Keratinocyte (primary cell): ENCODE measurements around the gene ADRM1. TPM values are rescaled to one million over a fixed set of nuclear protein-coding genes. Genes with fewer than 3 reads are reported as not detected.

Source experiments
- DNase-seq: peaks from one replicate; pipeline ENCODE4 v3.0.0-alpha.2; 2011; ENCODE audit warnings: low read depth, missing footprints, low spot score
- FAIRE-seq: peaks from 2 replicates; lab custom pipeline; 2011; peaks lifted over from hg19 to GRCh38; lab: Jason Lieb, UNC
- H2AFZ ChIP-seq: 2 replicates; pipeline ENCODE4 v1.6.0; 2012; ENCODE audit warnings: low read length, control low read depth, inconsistent platforms; ENCODE audit not compliant: control insufficient read depth
- H3K27ac ChIP-seq: 2 replicates; pipeline ENCODE4 v1.5.1; 2011; ENCODE audit warnings: low read length; ENCODE audit not compliant: control insufficient read depth, insufficient read depth
- H3K27me3 ChIP-seq: 3 replicates; pipeline ENCODE4 v1.6.0; 2011; ENCODE audit warnings: low read length; ENCODE audit not compliant: control insufficient read depth, insufficient read depth; ENCODE audit errors: extremely low read depth
- H3K36me3 ChIP-seq, 2 experiments: 2 replicates in 1 of 2; 3 replicates in 1 of 2; pipeline ENCODE4 v1.5.1; 2011; ENCODE audit warnings: low read length in 2 of 2, mild to moderate bottlenecking in 1 of 2; ENCODE audit not compliant: control insufficient read depth in 2 of 2, insufficient read depth in 2 of 2; ENCODE audit errors: extremely low read depth in 1 of 2
- H3K4me1 ChIP-seq: 3 replicates; pipeline ENCODE4 v1.5.1; 2011; ENCODE audit warnings: low read length; ENCODE audit not compliant: control insufficient read depth, insufficient read depth; ENCODE audit errors: extremely low read depth
- H3K4me2 ChIP-seq: 3 replicates; pipeline ENCODE4 v1.6.0; 2011; ENCODE audit warnings: low read depth, low read length; ENCODE audit not compliant: control insufficient read depth, insufficient read depth; ENCODE audit errors: extremely low read depth
- H3K4me3 ChIP-seq, 3 experiments: fragments of 200-600 bp in 1 of 3; sonication (generic) in 1 of 3; 2 replicates in 2 of 3; 3 replicates in 1 of 3; pipeline ENCODE4 v1.5.1; 2011 to 2016; ENCODE audit warnings: low read length in 3 of 3, mild to moderate bottlenecking in 3 of 3, control low read depth in 2 of 3, inconsistent platforms in 1 of 3, low read depth in 1 of 3, mixed read lengths in 1 of 3, mixed run types in 1 of 3, moderate library complexity in 1 of 3; ENCODE audit not compliant: control insufficient read depth in 2 of 3, insufficient read depth in 2 of 3; ENCODE audit errors: extremely low read depth in 1 of 3
- H3K79me2 ChIP-seq: 2 replicates; pipeline ENCODE4 v1.6.0; 2012; ENCODE audit warnings: low read length; ENCODE audit not compliant: control insufficient read depth, insufficient read depth
- H3K9ac ChIP-seq: 3 replicates; pipeline ENCODE4 v1.6.0; 2011; ENCODE audit warnings: low read length; ENCODE audit not compliant: control insufficient read depth, insufficient read depth; ENCODE audit errors: extremely low read depth
- H3K9me1 ChIP-seq: 3 replicates; pipeline ENCODE4 v1.6.0; 2011; ENCODE audit warnings: low read length; ENCODE audit not compliant: control insufficient read depth, insufficient read depth; ENCODE audit errors: extremely low read depth
- H3K9me3 ChIP-seq: 2 replicates; pipeline ENCODE4 v1.5.1; 2012; ENCODE audit warnings: low read depth, low read length; ENCODE audit not compliant: control insufficient read depth
- H4K20me1 ChIP-seq: 3 replicates; pipeline ENCODE4 v1.6.0; 2011; ENCODE audit warnings: low read length; ENCODE audit not compliant: control insufficient read depth, insufficient read depth; ENCODE audit errors: extremely low read depth
- CTCF ChIP-seq, 3 experiments: IDR thresholded peaks in 1 of 3; conservative IDR thresholded peaks in 1 of 3; optimal IDR thresholded peaks in 1 of 3; 2 replicates in 2 of 3; 3 replicates in 1 of 3; pipeline versions ENCODE3 to v1.5.1; 2011; ENCODE audit warnings: low read length in 3 of 3, mild to moderate bottlenecking in 3 of 3, moderate library complexity in 2 of 3, control low read depth in 1 of 3, inconsistent platforms in 1 of 3; ENCODE audit not compliant: insufficient read depth in 2 of 3; ENCODE audit errors: extremely low read depth in 1 of 3
- EZH2 ChIP-seq: IDR thresholded peaks from one replicate; pipeline ENCODE4 v1.6.1; 2012; ENCODE audit warnings: inconsistent platforms, mild to moderate bottlenecking, low read length, moderate library complexity
- dilution Hi-C: fragments of 300-500 bp; cut with MboI; formaldehyde crosslinking; loops from one replicate; pipeline ENCODE4 v1.7.0; 2020; ENCODE audit warnings: low sequenced_read_pairs; ENCODE audit not compliant: extremely low pct_ligation_motif_present
- polyA plus RNA-seq, 5 experiments: library from polyadenylated mRNA; depleted of rRNA in 3 of 5; stranded (reverse) in 3 of 5; stranded (forward) in 1 of 5; unstranded in 1 of 5; fragments of >200 nt; gene quantifications; 1 replicate in 1 of 5; 2 replicates in 3 of 5; 3 replicates in 1 of 5; pipeline versions ENCODE4 v1.2.1 to v1.2.3, GENCODE V29; 2011 to 2012; ENCODE audit warnings: missing spikeins in 2 of 5, low read depth in 1 of 5, low replicate concordance in 1 of 5

ADRM1 gene
- polyA plus RNA-seq, 1 donor (not counting 4 experiments of a cell fraction or from before 2014, with no cell fraction given): 91.4 TPM

- Histone ChIP-seq H4K20me1 (peaks cover 14% of the 10 kb centered on the region), H3K4me2 (no peak overlapping the region)
These were observed 13.0 kb downstream of the ADRM1 start for GRCh38 chr20:62315773-62316172.

GRCh38 chr20:62316331-62317166, 13.8 kb downstream of the ADRM1 start:
- dilution Hi-C loops: no loop called here
- Histone ChIP-seq H3K27ac (no peak overlapping the region), H3K9me1 (no peaks in the 10 kb centered on the region), H4K20me1 (peaks cover 12% of the 10 kb centered on the region), H3K4me3 (no peak overlapping the region), H3K79me2 (peaks cover 1% of the 10 kb centered on the region), H3K4me1 (peaks cover 11% of the 10 kb centered on the region), H2AFZ (no peak overlapping the region), H3K36me3 (peaks cover 45 to 52% of the 10 kb centered on the region in 2 experiments), H3K9me3 (no peaks in the 10 kb centered on the region), H3K9ac (no peak overlapping the region), H3K27me3 (no peaks in the 10 kb centered on the region), H3K4me2 (peak overlapping the region; percentile 37)
- TF ChIP-seq CTCF (optimal IDR thresholded peaks at IDR 0.05 in 1 of 3, IDR thresholded peaks at IDR 0.05 in 1 of 3, conservative IDR thresholded peaks at IDR 0.05 in 1 of 3; ENCODE audit: extremely low read depth in 1 of 3, insufficient read depth in 2 of 3, low read length in 3 of 3) (no peak), EZH2 (no peak)
- no peak for FAIRE-seq
- peak; percentile 60 for DNase-seq

More at GRCh38 chr20:62315773-62316172, 13.0 kb downstream of the ADRM1 start:
- H3K9me1 ChIP-seq: no peaks in the 10 kb centered on the region
- DNase-seq: no peak
- no peak for TF ChIP-seq EZH2
- TF ChIP-seq CTCF (optimal IDR thresholded peaks at IDR 0.05 in 1 of 3, IDR thresholded peaks at IDR 0.05 in 1 of 3, conservative IDR thresholded peaks at IDR 0.05 in 1 of 3; ENCODE audit: extremely low read depth in 1 of 3, insufficient read depth in 2 of 3, low read length in 3 of 3): no peak
- H2AFZ ChIP-seq: no peak overlapping the region
- no peak overlapping the region for H3K9ac ChIP-seq
- peaks cover 1% of the 10 kb centered on the region for H3K79me2 ChIP-seq
- H3K36me3 ChIP-seq: peaks cover 46 to 52% of the 10 kb centered on the region in 2 experiments
- no peaks in the 10 kb centered on the region for H3K27me3 ChIP-seq
- dilution Hi-C loops: no loop called here
- H3K9me3 ChIP-seq: no peaks in the 10 kb centered on the region
- H3K4me3 ChIP-seq: no peak overlapping the region
- no peak overlapping the region for H3K27ac ChIP-seq
- FAIRE-seq: no peak
- peaks cover 11% of the 10 kb centered on the region for H3K4me1 ChIP-seq
